Ishikawa (cell line): ENCODE measurements around the gene ESCO1.

ENCODE experiments used
- TAF1 ChIP-seq: IDR thresholded peaks from 2 replicates; pipeline ENCODE4 v1.6.1; 2012; ENCODE audit warnings: low read depth, mild to moderate bottlenecking
- TF ChIP-seq, protein P1 (sequence below): IDR thresholded peaks from 2 replicates; pipeline ENCODE4 v1.6.1; 2012; ENCODE audit warnings: low read depth, mild to moderate bottlenecking

DNA sequence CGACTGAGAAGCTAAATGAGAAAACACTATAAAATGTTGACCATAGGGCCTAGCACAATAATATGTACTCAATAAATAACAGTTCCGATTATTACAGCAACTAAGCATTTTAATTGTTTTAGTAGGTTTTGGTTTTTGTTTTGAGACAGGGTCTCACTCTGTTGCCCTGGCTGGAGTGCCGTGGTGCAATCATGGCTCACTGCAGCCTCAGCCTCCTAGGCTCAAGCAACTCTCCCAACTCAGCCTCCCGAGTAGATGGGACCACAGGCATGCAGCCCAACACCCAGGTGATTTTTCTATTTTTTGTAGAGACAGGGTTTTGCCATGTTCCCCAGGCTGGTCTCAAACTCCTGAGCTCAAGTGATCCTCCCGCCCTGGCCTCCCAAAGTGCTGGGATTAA, 54.1 kb downstream of the ESCO1 start:
- TF ChIP-seq TAF1: no peak
- TF ChIP-seq, protein P1, sequence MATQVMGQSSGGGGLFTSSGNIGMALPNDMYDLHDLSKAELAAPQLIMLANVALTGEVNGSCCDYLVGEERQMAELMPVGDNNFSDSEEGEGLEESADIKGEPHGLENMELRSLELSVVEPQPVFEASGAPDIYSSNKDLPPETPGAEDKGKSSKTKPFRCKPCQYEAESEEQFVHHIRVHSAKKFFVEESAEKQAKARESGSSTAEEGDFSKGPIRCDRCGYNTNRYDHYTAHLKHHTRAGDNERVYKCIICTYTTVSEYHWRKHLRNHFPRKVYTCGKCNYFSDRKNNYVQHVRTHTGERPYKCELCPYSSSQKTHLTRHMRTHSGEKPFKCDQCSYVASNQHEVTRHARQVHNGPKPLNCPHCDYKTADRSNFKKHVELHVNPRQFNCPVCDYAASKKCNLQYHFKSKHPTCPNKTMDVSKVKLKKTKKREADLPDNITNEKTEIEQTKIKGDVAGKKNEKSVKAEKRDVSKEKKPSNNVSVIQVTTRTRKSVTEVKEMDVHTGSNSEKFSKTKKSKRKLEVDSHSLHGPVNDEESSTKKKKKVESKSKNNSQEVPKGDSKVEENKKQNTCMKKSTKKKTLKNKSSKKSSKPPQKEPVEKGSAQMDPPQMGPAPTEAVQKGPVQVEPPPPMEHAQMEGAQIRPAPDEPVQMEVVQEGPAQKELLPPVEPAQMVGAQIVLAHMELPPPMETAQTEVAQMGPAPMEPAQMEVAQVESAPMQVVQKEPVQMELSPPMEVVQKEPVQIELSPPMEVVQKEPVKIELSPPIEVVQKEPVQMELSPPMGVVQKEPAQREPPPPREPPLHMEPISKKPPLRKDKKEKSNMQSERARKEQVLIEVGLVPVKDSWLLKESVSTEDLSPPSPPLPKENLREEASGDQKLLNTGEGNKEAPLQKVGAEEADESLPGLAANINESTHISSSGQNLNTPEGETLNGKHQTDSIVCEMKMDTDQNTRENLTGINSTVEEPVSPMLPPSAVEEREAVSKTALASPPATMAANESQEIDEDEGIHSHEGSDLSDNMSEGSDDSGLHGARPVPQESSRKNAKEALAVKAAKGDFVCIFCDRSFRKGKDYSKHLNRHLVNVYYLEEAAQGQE: no peak
